Effector memory CD8-positive, alpha-beta T cell (primary cell): ENCODE results near the gene HPSE2.

Experiments used
- ATAC-seq: fragments of 150-1000 bp; cut with Tn5 transposase; replicated peaks from 2 replicates; pipeline ENCODE4 v1.10.0; 2021; ENCODE audit warnings: mild to moderate bottlenecking, moderate library complexity
- DNase-seq, 3 experiments: peaks; one replicate each; pipeline ENCODE4 v3.0.0; 2021
- H3K27ac Mint-ChIP-seq, 2 donors: one replicate each; pipeline ENCODE4 v1.8.0; 2022; ENCODE audit warnings: mild to moderate bottlenecking in 2 of 2, mixed read lengths in 2 of 2, moderate library complexity in 2 of 2
- H3K27me3 Mint-ChIP-seq, 2 donors: one replicate each; pipeline ENCODE4 v1.8.0; 2022; ENCODE audit warnings: mixed read lengths in 2 of 2
- H3K36me3 Mint-ChIP-seq: one replicate; pipeline ENCODE4 v1.8.0; 2022; ENCODE audit warnings: mild to moderate bottlenecking, moderate library complexity, mixed read lengths; ENCODE audit not compliant: insufficient read depth
- H3K4me1 Mint-ChIP-seq, 2 donors: one replicate each; pipeline ENCODE4 v1.8.0; 2022; ENCODE audit warnings: low read depth in 2 of 2, mixed read lengths in 2 of 2
- H3K4me3 Mint-ChIP-seq, 2 donors: one replicate each; pipeline ENCODE4 v1.8.0; 2022; ENCODE audit warnings: mild to moderate bottlenecking in 2 of 2, mixed read lengths in 2 of 2, moderate library complexity in 2 of 2
- H3K9me3 Mint-ChIP-seq, 2 donors: one replicate each; pipeline ENCODE4 v1.8.0; 2022; ENCODE audit warnings: mixed read lengths in 2 of 2

The HPSE2 gene

DNA sequence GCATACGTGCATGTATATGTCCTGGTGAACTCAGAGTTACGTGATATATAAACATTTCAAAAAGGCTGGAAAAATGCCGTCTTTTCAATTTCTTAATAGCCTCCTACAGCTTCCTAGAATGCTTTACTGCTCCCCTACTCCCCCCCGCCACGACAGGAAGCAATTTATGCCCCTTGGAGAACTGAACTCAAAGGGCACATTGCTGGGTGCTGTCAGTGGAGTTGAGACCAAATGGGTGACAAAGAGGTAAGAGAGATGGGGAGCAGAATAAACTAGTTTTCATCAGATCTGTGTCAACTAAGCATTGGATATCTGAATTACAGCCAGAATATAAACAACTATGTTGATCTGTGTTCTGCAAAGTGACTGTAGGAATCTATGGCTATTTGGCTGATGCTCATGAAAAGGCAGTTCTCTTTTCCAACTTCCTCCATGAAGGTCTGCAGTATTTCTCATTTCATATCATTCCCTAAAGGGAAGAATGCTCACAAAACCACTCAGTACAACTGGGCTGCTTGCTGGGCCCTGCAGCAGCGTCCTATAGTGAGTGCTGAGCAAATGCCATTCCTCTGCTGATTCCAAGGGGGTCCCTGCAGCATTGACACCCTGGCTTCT lies 617.6 kb downstream of the HPSE2 start:
- no peaks in the 10 kb centered on the region for H3K36me3 Mint-ChIP-seq
- no peaks in the 10 kb centered on the region for H3K9me3 Mint-ChIP-seq
- peaks cover 0 to 2% of the 10 kb centered on the region in 2 donors for H3K4me1 Mint-ChIP-seq

GRCh38 chr10:98613446-98613845 lies 622.2 kb downstream of the HPSE2 start:
- Mint-ChIP-seq H3K36me3 (no peaks in the 10 kb centered on the region), H3K27me3 (peaks cover 28 to 40% of the 10 kb centered on the region in 2 donors), H3K4me3 (no peak overlapping the region), H3K9me3 (no peaks in the 10 kb centered on the region), H3K4me1 (no peaks in the 10 kb centered on the region), H3K27ac (no peak overlapping the region)
- DNase-seq (no peak), ATAC-seq (no peak)

More for the DNA sequence above, 617.6 kb downstream of the HPSE2 start:
- ATAC-seq: no peak
- Mint-ChIP-seq H3K27ac (no peak overlapping the region), H3K4me3 (no peak overlapping the region), H3K27me3 (peaks cover 20 to 24% of the 10 kb centered on the region in 2 donors)
- DNase-seq: no peak

DNA sequence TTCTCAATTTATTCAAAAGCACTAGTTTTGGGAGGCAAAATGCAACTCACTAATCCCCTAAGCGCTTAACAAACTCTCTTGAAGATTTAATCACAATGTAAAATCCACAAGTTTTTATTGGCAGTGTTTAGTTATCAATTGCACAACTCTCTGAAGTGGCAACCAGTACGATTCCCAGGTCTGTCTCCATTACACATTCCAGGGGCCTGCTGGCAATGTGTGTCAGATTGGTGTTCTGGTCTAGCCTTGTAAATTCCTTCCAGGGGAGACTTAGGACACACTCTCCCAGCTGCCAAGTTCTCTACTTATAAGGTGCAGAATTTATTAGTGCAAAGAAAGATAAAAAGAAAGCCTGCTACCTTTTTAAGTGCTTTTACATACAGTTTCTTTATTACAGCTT lies 624.2 kb downstream of the HPSE2 start:
- peaks cover 34 to 46% of the 10 kb centered on the region in 2 donors for H3K27me3 Mint-ChIP-seq
- H3K27ac Mint-ChIP-seq: no peak overlapping the region
- H3K4me1 Mint-ChIP-seq: no peaks in the 10 kb centered on the region
- ATAC-seq (no peak), DNase-seq (no peak)
- no peak overlapping the region for H3K4me3 Mint-ChIP-seq
- no peaks in the 10 kb centered on the region for H3K9me3 Mint-ChIP-seq
- no peaks in the 10 kb centered on the region for H3K36me3 Mint-ChIP-seq

GRCh38 chr10:98610836-98611235 lies 624.8 kb downstream of the HPSE2 start:
- peaks cover 40 to 48% of the 10 kb centered on the region in 2 donors for H3K27me3 Mint-ChIP-seq
- no peak for ATAC-seq
- H3K4me3 Mint-ChIP-seq: no peak overlapping the region
- H3K27ac Mint-ChIP-seq: no peak overlapping the region
- no peaks in the 10 kb centered on the region for H3K9me3 Mint-ChIP-seq
- H3K36me3 Mint-ChIP-seq: no peaks in the 10 kb centered on the region
- DNase-seq: no peak
- H3K4me1 Mint-ChIP-seq: no peaks in the 10 kb centered on the region

- H3K36me3 Mint-ChIP-seq: no peaks in the 10 kb centered on the region
- H3K27me3 Mint-ChIP-seq: peaks cover 45 to 49% of the 10 kb centered on the region in 2 donors
- H3K27ac Mint-ChIP-seq: no peak overlapping the region
- H3K9me3 Mint-ChIP-seq: no peaks in the 10 kb centered on the region
- no peak overlapping the region for H3K4me3 Mint-ChIP-seq
- ATAC-seq: no peak
- H3K4me1 Mint-ChIP-seq: no peaks in the 10 kb centered on the region
- DNase-seq: no peak
Measured at GRCh38 chr10:98610301-98610700, 625.4 kb downstream of the HPSE2 start.

- Mint-ChIP-seq H3K27me3 (peaks cover 50 to 54% of the 10 kb centered on the region in 2 donors), H3K4me1 (no peaks in the 10 kb centered on the region), H3K9me3 (no peaks in the 10 kb centered on the region), H3K4me3 (no peak overlapping the region), H3K36me3 (no peaks in the 10 kb centered on the region), H3K27ac (no peak overlapping the region)
- DNase-seq (no peak), ATAC-seq (no peak)
Measured at GRCh38 chr10:98609265-98609664, 626.4 kb downstream of the HPSE2 start.

DNA sequence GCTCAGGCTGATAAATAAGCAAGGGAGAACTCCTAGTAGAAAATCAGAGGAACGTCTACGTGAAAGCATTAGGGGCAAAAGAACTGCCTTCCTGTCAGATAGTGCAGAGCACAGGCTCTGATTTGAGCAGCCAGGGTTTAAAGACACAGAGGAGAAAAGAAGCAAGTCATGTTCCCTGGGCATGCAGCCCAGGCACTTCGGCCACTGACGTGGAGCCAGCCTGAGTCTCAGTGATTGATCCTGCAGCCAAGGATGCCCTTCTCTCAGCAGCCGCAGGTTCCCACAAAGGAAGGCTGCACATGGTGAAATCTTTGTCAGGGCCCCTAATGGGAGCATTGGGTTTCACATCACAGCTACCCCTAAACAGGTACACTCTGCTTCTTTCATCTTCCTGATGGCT lies 627.2 kb downstream of the HPSE2 start:
- Mint-ChIP-seq H3K27me3 (peaks cover 45 to 54% of the 10 kb centered on the region in 2 donors), H3K4me3 (no peak overlapping the region), H3K9me3 (no peaks in the 10 kb centered on the region), H3K27ac (no peak overlapping the region), H3K4me1 (no peaks in the 10 kb centered on the region), H3K36me3 (peaks cover under 1% of the 10 kb centered on the region)
- no peak for ATAC-seq
- no peak for DNase-seq

DNA sequence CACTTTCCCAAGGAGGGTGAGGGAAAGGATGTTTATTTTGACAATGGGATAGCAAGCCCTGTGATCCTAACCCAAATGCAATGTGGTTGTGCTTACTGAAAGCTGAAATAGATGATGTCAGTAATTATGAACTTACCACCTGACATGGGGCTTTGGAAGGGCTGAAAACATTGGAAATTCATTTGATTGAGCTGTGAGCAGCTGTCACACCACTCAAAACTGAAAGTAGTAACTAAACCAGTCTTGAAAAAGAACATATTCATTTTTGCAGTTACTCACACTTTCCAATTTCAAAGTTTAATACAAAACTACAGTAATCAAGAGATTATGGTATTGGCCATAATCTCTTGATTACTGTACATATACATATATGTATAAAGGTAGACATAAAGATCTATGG lies 633.4 kb downstream of the HPSE2 start:
- peaks cover 34 to 46% of the 10 kb centered on the region in 2 donors for H3K27me3 Mint-ChIP-seq
- peaks cover 2% of the 10 kb centered on the region for H3K36me3 Mint-ChIP-seq
- no peak for DNase-seq
- H3K9me3 Mint-ChIP-seq: no peaks in the 10 kb centered on the region
- ATAC-seq: no peak
- no peak overlapping the region for H3K27ac Mint-ChIP-seq
- no peak overlapping the region for H3K4me3 Mint-ChIP-seq
- no peaks in the 10 kb centered on the region for H3K4me1 Mint-ChIP-seq

- H3K4me3 Mint-ChIP-seq: no peak overlapping the region
- H3K36me3 Mint-ChIP-seq: peaks cover 2% of the 10 kb centered on the region
Measured at GRCh38 chr10:98599032-98599610, 636.5 kb downstream of the HPSE2 start.

GRCh38 chr10:98596404-98596803 lies 639.2 kb downstream of the HPSE2 start:
- no peaks in the 10 kb centered on the region for H3K4me1 Mint-ChIP-seq
- peaks cover 0 to 1% of the 10 kb centered on the region in 2 donors for H3K9me3 Mint-ChIP-seq
- peaks cover 18 to 29% of the 10 kb centered on the region in 2 donors for H3K27me3 Mint-ChIP-seq
- no peaks in the 10 kb centered on the region for H3K36me3 Mint-ChIP-seq
- no peak overlapping the region for H3K27ac Mint-ChIP-seq
- no peak for ATAC-seq
- no peak for DNase-seq
- H3K4me3 Mint-ChIP-seq: no peak overlapping the region

More at GRCh38 chr10:98599032-98599610, 636.5 kb downstream of the HPSE2 start:
- Mint-ChIP-seq H3K27me3 (peaks cover 32 to 39% of the 10 kb centered on the region in 2 donors), H3K4me1 (no peaks in the 10 kb centered on the region), H3K9me3 (peaks cover 0 to 1% of the 10 kb centered on the region in 2 donors), H3K27ac (no peak overlapping the region)
- DNase-seq (no peak), ATAC-seq (no peak)

GRCh38 chr10:98589691-98590090 lies 646.0 kb downstream of the HPSE2 start:
- DNase-seq (no peak), ATAC-seq (no peak)
- Mint-ChIP-seq H3K27ac (no peak overlapping the region), H3K4me3 (no peak overlapping the region), H3K36me3 (no peaks in the 10 kb centered on the region), H3K4me1 (no peaks in the 10 kb centered on the region), H3K27me3 (peaks cover 0 to 4% of the 10 kb centered on the region in 2 donors), H3K9me3 (no peaks in the 10 kb centered on the region)

GRCh38 chr10:98589007-98589406 lies 646.6 kb downstream of the HPSE2 start:
- ATAC-seq: no peak
- peaks cover 5 to 6% of the 10 kb centered on the region in 2 donors for H3K27me3 Mint-ChIP-seq
- H3K36me3 Mint-ChIP-seq: no peaks in the 10 kb centered on the region
- H3K4me3 Mint-ChIP-seq: no peak overlapping the region
- no peak overlapping the region for H3K27ac Mint-ChIP-seq
- no peak for DNase-seq
- H3K9me3 Mint-ChIP-seq: no peaks in the 10 kb centered on the region
- no peaks in the 10 kb centered on the region for H3K4me1 Mint-ChIP-seq

- Mint-ChIP-seq H3K4me3 (no peak overlapping the region), H3K27me3 (peaks cover 19 to 20% of the 10 kb centered on the region in 2 donors), H3K9me3 (no peaks in the 10 kb centered on the region), H3K27ac (no peak overlapping the region), H3K36me3 (no peaks in the 10 kb centered on the region), H3K4me1 (no peaks in the 10 kb centered on the region)
- ATAC-seq (no peak), DNase-seq (no peak)
Measured at GRCh38 chr10:98587156-98587837, 648.4 kb downstream of the HPSE2 start.

GRCh38 chr10:98586096-98586495 lies 649.6 kb downstream of the HPSE2 start:
- no peak overlapping the region for H3K27ac Mint-ChIP-seq
- ATAC-seq (no peak), DNase-seq (no peak)
- H3K9me3 Mint-ChIP-seq: no peaks in the 10 kb centered on the region
- no peaks in the 10 kb centered on the region for H3K36me3 Mint-ChIP-seq
- no peaks in the 10 kb centered on the region for H3K4me1 Mint-ChIP-seq
- no peak overlapping the region for H3K4me3 Mint-ChIP-seq
- peaks cover 19 to 20% of the 10 kb centered on the region in 2 donors for H3K27me3 Mint-ChIP-seq
